ENCODE measurements around the gene TMEM186. TPM values are rescaled to one million over a fixed set of nuclear protein-coding genes. Genes with fewer than 3 reads are reported as not detected.

The TMEM186 gene
- polyA plus RNA-seq, 1 of the 3 experiments (the other 2 are of a cell fraction): 13.2 TPM

- Histone ChIP-seq H3K27ac (ENCODE audit: low read depth in 2 of 2, low read length in 1 of 2) (peak overlapping the region; percentile 1 to 16; a peak in 2 of 4 replicates), H3K9me2 (no peaks in the 10 kb centered on the region), H2AFZ (ENCODE audit: low read depth) (no peak overlapping the region), H3K9ac (no peak overlapping the region), H3F3A (replicated peaks; ENCODE audit: insufficient read depth) (peaks cover 26% of the 10 kb centered on the region), H3K36me3 (replicated peaks in 1 of 2; ENCODE audit: control insufficient read depth in 1 of 2, insufficient read depth in 2 of 2, low read length in 1 of 2) (peaks cover 56 to 58% of the 10 kb centered on the region in 2 experiments), H3K79me2 (ENCODE audit: insufficient read depth) (peaks cover 48% of the 10 kb centered on the region), H3K4me3 (ENCODE audit: low read depth in 2 of 2, low read length in 1 of 2) (no peak overlapping the region), H4K20me1 (ENCODE audit: insufficient read depth) (peaks cover 26% of the 10 kb centered on the region; the same call in 1 of the 2 replicates), H3K4me2 (no peak overlapping the region), H3K9me3 (no peaks in the 10 kb centered on the region), H3K27me3 (ENCODE audit: insufficient read depth) (no peaks in the 10 kb centered on the region), H3K4me1 (ENCODE audit: control insufficient read depth in 1 of 2, insufficient read depth in 2 of 2, low read depth in 1 of 2, low read length in 1 of 2) (peaks cover 0 to 13% of the 10 kb centered on the region in 2 experiments; a peak in 3 of 4 replicates)
- CTCF ChIA-PET: interaction anchor here (1.9 kb wide), 1 partner anchor 52 kb away, joined by 5 read pairs; no protein-coding TSS in a partner anchor
- DNase-seq: no peak
- POLR2A ChIA-PET: no interaction called here
- 95% methylated on average over 8 of the region's 8 CpGs for WGBS (ENCODE audit: low lambda C conversion rate)
- TF ChIP-seq POLR2AphosphoS5 (IDR thresholded peaks at IDR 0.05; ENCODE audit: low read depth, low read length): no peak
- TF ChIP-seq ZBTB33 (IDR thresholded peaks at IDR 0.05; ENCODE audit: borderline replicate concordance, low read depth): no peak
- no peak for TF ChIP-seq SIN3A (IDR thresholded peaks at IDR 0.05; ENCODE audit: borderline replicate concordance, low read depth, low read length)
- no peak for TF ChIP-seq SMC3 (IDR thresholded peaks at IDR 0.05; ENCODE audit: low read depth, low read length)
- no peak for TF ChIP-seq NFIC (IDR thresholded peaks at IDR 0.05; ENCODE audit: borderline replicate concordance)
- TF ChIP-seq EZH2phosphoT487 (IDR thresholded peaks at IDR 0.05; ENCODE audit: borderline replicate concordance, low read depth): no peak
- no peak for TF ChIP-seq CHD2 (IDR thresholded peaks at IDR 0.05; ENCODE audit: low read length, partially characterized antibody)
- TF ChIP-seq FOXM1 (IDR thresholded peaks at IDR 0.05; ENCODE audit: low read depth): no peak
- TF ChIP-seq MEF2A (IDR thresholded peaks at IDR 0.05; ENCODE audit: borderline replicate concordance, low read depth): no peak
Observed at GRCh38 chr16:8828541-8829165, 31.2 kb upstream of the TMEM186 start.

- H3K4me1 ChIP-seq (ENCODE audit: control insufficient read depth in 1 of 2, insufficient read depth in 2 of 2, low read depth in 1 of 2, low read length in 1 of 2): peaks cover 0 to 21% of the 10 kb centered on the region in 2 experiments; a peak in 3 of 4 replicates
Observed at GRCh38 chr16:8826278-8826879, 28.9 kb upstream of the TMEM186 start.

More at GRCh38 chr16:8826278-8826879, 28.9 kb upstream of the TMEM186 start:
- POLR2A ChIA-PET: interaction anchor here (1.0 kb wide), 1 partner anchor 42 kb away, joined by 3 read pairs; the partner anchor contains the start of gene CARHSP1
- DNase-seq: peak; percentile 69
- H3F3A ChIP-seq (replicated peaks; ENCODE audit: insufficient read depth): peaks cover 26% of the 10 kb centered on the region
- no peak overlapping the region for H3K4me2 ChIP-seq
- no peak overlapping the region for H3K9ac ChIP-seq
- H3K4me3 ChIP-seq (ENCODE audit: low read depth in 2 of 2, low read length in 1 of 2): no peak overlapping the region
- no peak overlapping the region for H2AFZ ChIP-seq (ENCODE audit: low read depth)
- TF ChIP-seq NRF1 (IDR thresholded peaks at IDR 0.05; ENCODE audit: low read depth, low read length): no peak
- peak; percentile 87 for TF ChIP-seq CHD2 (IDR thresholded peaks at IDR 0.05; ENCODE audit: low read length, partially characterized antibody)
- TF ChIP-seq MXI1 (IDR thresholded peaks at IDR 0.05; ENCODE audit: low read depth, low read length): peak; percentile 37; the same call in 1 of the 2 replicates
- peak; percentile 90 for TF ChIP-seq RCOR1 (IDR thresholded peaks at IDR 0.05; ENCODE audit: low read length)
- TF ChIP-seq TCF12 (IDR thresholded peaks at IDR 0.05): peak; percentile 62
- TF ChIP-seq GATA2 (CRISPR knock-in tag; IDR thresholded peaks at IDR 0.05): peak; percentile 98
- TF ChIP-seq MAX (IDR thresholded peaks at IDR 0.05; ENCODE audit: low read depth): no peak
- peak; percentile 15; the same call in 1 of the 2 replicates for TF ChIP-seq POLR2AphosphoS5 (IDR thresholded peaks at IDR 0.05; ENCODE audit: low read depth, low read length)
- no peak for TF ChIP-seq NFIC (IDR thresholded peaks at IDR 0.05; ENCODE audit: borderline replicate concordance)
- no peak for TF ChIP-seq TAF1 (IDR thresholded peaks at IDR 0.05; ENCODE audit: borderline replicate concordance, low read depth, low read length)
- TF ChIP-seq FOXJ3 (CRISPR knock-in tag; IDR thresholded peaks at IDR 0.05): peak; percentile 81
- peak in 1 of 2 experiments; percentile 95; a peak in 2 of 4 replicates for TF ChIP-seq EP300 (IDR thresholded peaks at IDR 0.05; ENCODE audit: borderline replicate concordance in 1 of 2, low read depth in 1 of 2, low read length in 1 of 2)
- no peak for TF ChIP-seq CTCF (IDR thresholded peaks at IDR 0.05)
- TF ChIP-seq TEAD4 (IDR thresholded peaks at IDR 0.05; ENCODE audit: borderline replicate concordance, insufficient read depth): 0 out of 2 replicates have a peak, but pooled peaks have one; percentile 56
- H4K20me1 ChIP-seq (ENCODE audit: insufficient read depth): peaks cover 17% of the 10 kb centered on the region; the same call in 1 of the 2 replicates
- CTCF ChIA-PET: interaction anchor here (0.6 to 2.1 kb wide), 4 partner anchors 54 to 254 kb away, joined by 3 to 4 read pairs (median 4); no protein-coding TSS in a partner anchor
- 50% methylated on average over 3 of the region's 3 CpGs for WGBS (ENCODE audit: low lambda C conversion rate)
- peaks cover 40% of the 10 kb centered on the region for H3K79me2 ChIP-seq (ENCODE audit: insufficient read depth)
- H3K27me3 ChIP-seq (ENCODE audit: insufficient read depth): no peaks in the 10 kb centered on the region
- H3K27ac ChIP-seq (ENCODE audit: low read depth in 2 of 2, low read length in 1 of 2): peak overlapping the region; percentile 45 to 97
- no peaks in the 10 kb centered on the region for H3K9me2 ChIP-seq
- H3K9me3 ChIP-seq: no peaks in the 10 kb centered on the region
- H3K36me3 ChIP-seq (replicated peaks in 1 of 2; ENCODE audit: control insufficient read depth in 1 of 2, insufficient read depth in 2 of 2, low read length in 1 of 2): peaks cover 61 to 65% of the 10 kb centered on the region in 2 experiments
